ENCODE measurements around the gene GRAP2.

- no peak for TF ChIP-seq POLR2AphosphoS5 (IDR thresholded peaks at IDR 0.05; ENCODE audit: low read depth, low read length)
- no peak for TF ChIP-seq CTCF (IDR thresholded peaks at IDR 0.05)
- TF ChIP-seq REST (IDR thresholded peaks at IDR 0.05; ENCODE audit: insufficient read depth in 1 of 2, low read depth in 2 of 2, low read length in 1 of 2) = no peak
- no peak for TF ChIP-seq TCF7L2 (IDR thresholded peaks at IDR 0.05; ENCODE audit: low read depth, low read length)
- no peak for TF ChIP-seq SIN3A (IDR thresholded peaks at IDR 0.05; ENCODE audit: borderline replicate concordance, insufficient read depth, low read depth, low read length)
These were observed 91.4 kb downstream of the GRAP2 start for GRCh38 chr22:39992088-39992826.

All from Panc1 (cell line).